Measurements from ENCODE around the gene SSR1.

The SSR1 gene

GRCh38 chr6:7260291-7261031, 52.5 kb downstream of the SSR1 start:
- TF ChIP-seq CTCF (IDR thresholded peaks at IDR 0.05) (no peak), ZFX (IDR thresholded peaks at IDR 0.05; ENCODE audit: borderline replicate concordance) (no peak)
- H3K27ac ChIP-seq = peak overlapping the region; percentile 81

GRCh38 chr6:7258231-7258763, 54.7 kb downstream of the SSR1 start:
- H3K27ac ChIP-seq = no peak overlapping the region
- no peak for TF ChIP-seq ZFX (IDR thresholded peaks at IDR 0.05; ENCODE audit: borderline replicate concordance)
- TF ChIP-seq CTCF (IDR thresholded peaks at IDR 0.05) = no peak

GRCh38 chr6:7257521-7258230, 55.3 kb downstream of the SSR1 start:
- TF ChIP-seq CTCF (IDR thresholded peaks at IDR 0.05) = no peak
- no peak for TF ChIP-seq ZFX (IDR thresholded peaks at IDR 0.05; ENCODE audit: borderline replicate concordance)
- no peak overlapping the region for H3K27ac ChIP-seq

GRCh38 chr6:7256785-7257184, 56.2 kb downstream of the SSR1 start:
- H3K27ac ChIP-seq = no peak overlapping the region
- TF ChIP-seq ZFX (IDR thresholded peaks at IDR 0.05; ENCODE audit: borderline replicate concordance) = no peak
- TF ChIP-seq CTCF (IDR thresholded peaks at IDR 0.05) = no peak

GRCh38 chr6:7255918-7256317, 57.1 kb downstream of the SSR1 start:
- H3K27ac ChIP-seq = no peak overlapping the region
- TF ChIP-seq CTCF (IDR thresholded peaks at IDR 0.05) (no peak), ZFX (IDR thresholded peaks at IDR 0.05; ENCODE audit: borderline replicate concordance) (no peak)

- TF ChIP-seq CTCF (IDR thresholded peaks at IDR 0.05) = no peak
- TF ChIP-seq ZFX (IDR thresholded peaks at IDR 0.05; ENCODE audit: borderline replicate concordance) = no peak
- no peak overlapping the region for H3K27ac ChIP-seq
Measured at GRCh38 chr6:7254980-7255835, 57.8 kb downstream of the SSR1 start.

Data from 22Rv1 (cell line).